ENCODE data around the gene NTRK3. TPM values are rescaled to one million over a fixed set of nuclear protein-coding genes. Genes with fewer than 3 reads are reported as not detected.

NTRK3 gene
- total RNA-seq, 4 donors from 2014 or later: 0.35 to 5.8 (median 3.0) TPM

DNA sequence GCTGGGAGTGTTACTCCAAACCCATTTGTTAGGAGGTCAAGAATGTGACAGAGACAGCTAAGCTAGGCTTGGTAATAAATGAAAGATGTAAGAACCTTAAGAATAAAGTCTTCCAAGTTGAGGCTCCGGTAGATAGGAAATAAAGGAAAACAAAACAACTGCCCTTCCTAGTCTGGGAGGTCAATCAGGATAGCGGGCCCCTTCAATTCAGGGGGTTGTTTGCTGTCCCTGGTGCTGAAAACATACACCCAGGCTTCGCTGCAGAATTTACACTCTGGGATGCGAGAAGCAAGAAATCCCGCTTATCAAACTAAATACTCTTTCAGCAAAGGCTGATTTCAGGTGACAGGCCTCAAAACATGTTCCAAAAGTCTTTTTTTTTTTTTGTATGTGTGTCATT lies 393.4 kb downstream of the NTRK3 start:
- no peak for TF ChIP-seq POLR2A (IDR thresholded peaks at IDR 0.05)
- TF ChIP-seq, protein P1, sequence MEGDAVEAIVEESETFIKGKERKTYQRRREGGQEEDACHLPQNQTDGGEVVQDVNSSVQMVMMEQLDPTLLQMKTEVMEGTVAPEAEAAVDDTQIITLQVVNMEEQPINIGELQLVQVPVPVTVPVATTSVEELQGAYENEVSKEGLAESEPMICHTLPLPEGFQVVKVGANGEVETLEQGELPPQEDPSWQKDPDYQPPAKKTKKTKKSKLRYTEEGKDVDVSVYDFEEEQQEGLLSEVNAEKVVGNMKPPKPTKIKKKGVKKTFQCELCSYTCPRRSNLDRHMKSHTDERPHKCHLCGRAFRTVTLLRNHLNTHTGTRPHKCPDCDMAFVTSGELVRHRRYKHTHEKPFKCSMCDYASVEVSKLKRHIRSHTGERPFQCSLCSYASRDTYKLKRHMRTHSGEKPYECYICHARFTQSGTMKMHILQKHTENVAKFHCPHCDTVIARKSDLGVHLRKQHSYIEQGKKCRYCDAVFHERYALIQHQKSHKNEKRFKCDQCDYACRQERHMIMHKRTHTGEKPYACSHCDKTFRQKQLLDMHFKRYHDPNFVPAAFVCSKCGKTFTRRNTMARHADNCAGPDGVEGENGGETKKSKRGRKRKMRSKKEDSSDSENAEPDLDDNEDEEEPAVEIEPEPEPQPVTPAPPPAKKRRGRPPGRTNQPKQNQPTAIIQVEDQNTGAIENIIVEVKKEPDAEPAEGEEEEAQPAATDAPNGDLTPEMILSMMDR (IDR thresholded peaks at IDR 0.05): no peak
- Histone ChIP-seq H3K36me3 (no peaks in the 10 kb centered on the region), H3K9me3 (no peaks in the 10 kb centered on the region), H3K4me3 (no peak overlapping the region), H3K27me3 (no peaks in the 10 kb centered on the region), H3K4me1 (no peaks in the 10 kb centered on the region), H3K27ac (no peak overlapping the region)
- no peak for DNase-seq

DNA sequence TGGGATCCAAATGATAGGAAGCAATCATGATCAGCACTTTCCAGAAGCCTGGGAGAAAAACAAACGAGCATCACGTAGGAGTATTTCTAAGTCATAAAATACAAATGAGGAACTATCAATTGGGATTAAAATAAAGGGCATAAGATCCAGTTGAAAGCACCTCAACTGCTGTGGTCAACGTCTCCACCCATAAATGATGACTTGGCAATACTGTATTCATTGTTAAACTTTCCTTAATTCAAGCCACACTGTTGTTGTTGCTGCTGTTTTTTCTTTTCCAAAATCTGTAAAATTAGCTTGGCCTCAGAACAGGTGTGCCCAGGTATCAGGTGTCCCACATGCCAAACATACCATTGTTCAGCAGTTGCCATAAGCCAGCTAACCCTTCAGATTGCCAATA lies 395.8 kb downstream of the NTRK3 start:
- Histone ChIP-seq H3K4me1 (no peaks in the 10 kb centered on the region), H3K4me3 (no peak overlapping the region), H3K9me3 (no peaks in the 10 kb centered on the region), H3K27me3 (no peaks in the 10 kb centered on the region), H3K36me3 (no peaks in the 10 kb centered on the region), H3K27ac (no peak overlapping the region)
- DNase-seq: no peak
- TF ChIP-seq, protein P1 (IDR thresholded peaks at IDR 0.05): no peak
- no peak for TF ChIP-seq POLR2A (IDR thresholded peaks at IDR 0.05)

- Histone ChIP-seq H3K36me3 (no peaks in the 10 kb centered on the region), H3K9me3 (no peaks in the 10 kb centered on the region), H3K27me3 (no peaks in the 10 kb centered on the region), H3K4me1 (no peaks in the 10 kb centered on the region), H3K4me3 (no peak overlapping the region), H3K27ac (no peak overlapping the region)
- no peak for TF ChIP-seq POLR2A (IDR thresholded peaks at IDR 0.05)
- TF ChIP-seq, protein P1 (IDR thresholded peaks at IDR 0.05): no peak
- DNase-seq: no peak
These were observed 397.9 kb downstream of the NTRK3 start for GRCh38 chr15:87858651-87859050.

DNA sequence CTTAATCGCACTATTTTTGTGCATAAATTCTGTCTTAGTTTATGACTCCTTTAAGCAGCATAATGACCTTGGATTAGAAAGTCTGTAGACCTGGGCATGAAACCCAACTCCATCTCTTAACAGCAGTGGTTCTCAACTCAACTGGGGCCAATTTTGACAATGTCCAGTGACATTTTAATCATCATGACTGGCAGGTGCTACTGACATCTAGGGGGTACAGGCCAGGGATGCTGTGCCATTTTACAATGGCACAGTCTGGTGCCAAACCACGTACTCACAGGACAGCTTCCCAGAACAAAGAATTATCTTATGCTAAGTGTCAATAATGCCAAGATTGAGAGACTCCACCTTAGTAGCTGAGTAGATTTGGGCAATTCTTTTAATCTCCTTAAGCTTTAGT lies 405.0 kb downstream of the NTRK3 start:
- TF ChIP-seq, protein P1 (IDR thresholded peaks at IDR 0.05): no peak
- TF ChIP-seq POLR2A (IDR thresholded peaks at IDR 0.05): no peak
- Histone ChIP-seq H3K9me3 (no peaks in the 10 kb centered on the region), H3K4me1 (no peaks in the 10 kb centered on the region), H3K4me3 (no peak overlapping the region), H3K27ac (no peak overlapping the region), H3K36me3 (no peaks in the 10 kb centered on the region), H3K27me3 (no peaks in the 10 kb centered on the region)
- DNase-seq: no peak

GRCh38 chr15:87850916-87851315 lies 405.6 kb downstream of the NTRK3 start:
- Histone ChIP-seq H3K9me3 (no peaks in the 10 kb centered on the region), H3K27me3 (no peaks in the 10 kb centered on the region), H3K27ac (no peak overlapping the region), H3K4me1 (no peaks in the 10 kb centered on the region), H3K4me3 (no peak overlapping the region), H3K36me3 (no peaks in the 10 kb centered on the region)
- no peak for DNase-seq
- TF ChIP-seq, protein P1 (IDR thresholded peaks at IDR 0.05): no peak
- TF ChIP-seq POLR2A (IDR thresholded peaks at IDR 0.05): no peak

GRCh38 chr15:87849181-87849580 lies 407.4 kb downstream of the NTRK3 start:
- no peaks in the 10 kb centered on the region for H3K27me3 ChIP-seq
- no peak overlapping the region for H3K27ac ChIP-seq
- H3K4me1 ChIP-seq: no peaks in the 10 kb centered on the region
- H3K36me3 ChIP-seq: no peaks in the 10 kb centered on the region
- DNase-seq: no peak
- no peaks in the 10 kb centered on the region for H3K9me3 ChIP-seq
- TF ChIP-seq, protein P1 (IDR thresholded peaks at IDR 0.05): no peak
- no peak for TF ChIP-seq POLR2A (IDR thresholded peaks at IDR 0.05)
- H3K4me3 ChIP-seq: no peak overlapping the region
